Retinal pigment epithelial cell (primary cell): ENCODE results near the gene PHACTR3.

Experiments used
- DNase-seq: peaks from one replicate; pipeline ENCODE4 v3.0.0-alpha.2; 2010; ENCODE audit warnings: low read depth
- H3K4me3 ChIP-seq: 2 replicates; pipeline ENCODE4 v1.5.1; 2011; ENCODE audit warnings: mild to moderate bottlenecking, low read length, control low read depth, moderate library complexity
- TF ChIP-seq, protein P1 (sequence below): conservative IDR thresholded peaks from 2 replicates; pipeline ENCODE4 v1.5.1; 2011; ENCODE audit warnings: low read depth, low read length, control low read depth, inconsistent platforms

PHACTR3 gene

GRCh38 chr20:59857966-59858365 lies 253.6 kb downstream of the PHACTR3 start:
- DNase-seq: no peak
- TF ChIP-seq, protein P1, sequence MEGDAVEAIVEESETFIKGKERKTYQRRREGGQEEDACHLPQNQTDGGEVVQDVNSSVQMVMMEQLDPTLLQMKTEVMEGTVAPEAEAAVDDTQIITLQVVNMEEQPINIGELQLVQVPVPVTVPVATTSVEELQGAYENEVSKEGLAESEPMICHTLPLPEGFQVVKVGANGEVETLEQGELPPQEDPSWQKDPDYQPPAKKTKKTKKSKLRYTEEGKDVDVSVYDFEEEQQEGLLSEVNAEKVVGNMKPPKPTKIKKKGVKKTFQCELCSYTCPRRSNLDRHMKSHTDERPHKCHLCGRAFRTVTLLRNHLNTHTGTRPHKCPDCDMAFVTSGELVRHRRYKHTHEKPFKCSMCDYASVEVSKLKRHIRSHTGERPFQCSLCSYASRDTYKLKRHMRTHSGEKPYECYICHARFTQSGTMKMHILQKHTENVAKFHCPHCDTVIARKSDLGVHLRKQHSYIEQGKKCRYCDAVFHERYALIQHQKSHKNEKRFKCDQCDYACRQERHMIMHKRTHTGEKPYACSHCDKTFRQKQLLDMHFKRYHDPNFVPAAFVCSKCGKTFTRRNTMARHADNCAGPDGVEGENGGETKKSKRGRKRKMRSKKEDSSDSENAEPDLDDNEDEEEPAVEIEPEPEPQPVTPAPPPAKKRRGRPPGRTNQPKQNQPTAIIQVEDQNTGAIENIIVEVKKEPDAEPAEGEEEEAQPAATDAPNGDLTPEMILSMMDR: no peak
- no peak overlapping the region for H3K4me3 ChIP-seq

DNA sequence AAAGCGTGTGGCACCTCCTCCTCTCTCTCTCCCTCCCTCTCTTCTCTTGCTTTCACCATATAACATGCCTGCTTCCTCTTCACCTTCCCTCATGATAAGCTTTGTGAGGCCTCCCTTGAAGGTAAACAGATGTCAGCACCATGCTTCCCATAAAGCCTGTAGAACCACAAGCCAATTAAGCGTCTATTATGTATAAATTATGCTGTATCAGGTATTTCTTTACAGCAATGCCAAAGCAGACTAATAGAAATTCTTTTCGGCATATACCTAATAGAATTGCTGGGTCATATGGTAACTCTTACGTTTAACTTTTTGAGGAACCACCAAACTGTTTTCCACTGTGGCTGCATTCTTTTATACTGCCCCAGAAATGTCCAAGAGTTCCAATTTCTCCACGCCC lies 254.1 kb downstream of the PHACTR3 start:
- no peak for DNase-seq
- TF ChIP-seq, protein P1: no peak
- no peak overlapping the region for H3K4me3 ChIP-seq

DNA sequence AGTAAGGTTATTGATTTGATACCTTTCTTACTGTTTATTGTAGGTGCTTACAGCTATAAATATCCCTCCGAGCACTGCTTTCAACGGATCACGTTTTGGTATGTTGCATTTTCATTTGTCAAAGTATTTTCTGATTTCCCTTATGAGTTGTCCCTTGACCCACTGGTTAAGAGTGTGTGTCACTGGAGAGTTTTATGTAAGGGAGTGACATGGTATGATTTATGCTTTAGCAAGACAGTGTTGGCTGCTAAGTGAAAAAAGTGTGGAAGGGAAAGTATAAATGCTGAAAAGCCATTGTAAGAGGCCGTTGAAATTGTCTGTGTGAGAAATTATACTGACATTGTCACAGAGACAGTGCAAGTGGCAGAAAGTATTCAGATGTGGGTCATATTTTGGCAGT lies 257.1 kb downstream of the PHACTR3 start:
- TF ChIP-seq, protein P1: no peak
- no peak for DNase-seq
- H3K4me3 ChIP-seq: no peak overlapping the region

GRCh38 chr20:59863058-59863457 lies 258.7 kb downstream of the PHACTR3 start:
- no peak for DNase-seq
- H3K4me3 ChIP-seq: no peak overlapping the region
- TF ChIP-seq, protein P1: no peak

- DNase-seq: no peak
- H3K4me3 ChIP-seq: no peak overlapping the region
- TF ChIP-seq, protein P1: no peak
Observed at GRCh38 chr20:59864726-59865125, 260.4 kb downstream of the PHACTR3 start.

DNA sequence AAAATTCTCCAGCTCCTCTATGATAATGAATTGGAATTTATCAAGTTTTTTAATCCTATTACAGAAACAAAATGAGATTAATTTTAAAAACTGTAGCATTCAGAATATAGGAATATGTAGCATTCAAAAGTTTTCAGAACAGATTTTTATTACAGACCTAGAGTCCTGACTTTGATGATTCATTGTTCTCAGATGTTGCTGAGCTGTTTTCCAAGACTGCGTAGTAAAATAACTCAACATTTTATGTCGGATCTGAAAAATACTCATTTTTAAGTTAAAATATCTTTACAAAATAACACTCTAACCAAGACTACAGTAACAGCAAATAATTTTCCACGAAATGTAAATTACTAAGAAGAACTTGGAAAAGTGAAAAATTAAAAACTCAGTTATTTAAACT lies 262.0 kb downstream of the PHACTR3 start:
- no peak for DNase-seq
- no peak overlapping the region for H3K4me3 ChIP-seq
- TF ChIP-seq, protein P1: no peak

- no peak overlapping the region for H3K4me3 ChIP-seq
- TF ChIP-seq, protein P1: no peak
- DNase-seq: no peak
Observed at GRCh38 chr20:59871096-59871495, 266.8 kb downstream of the PHACTR3 start.
